Keratinocyte (primary cell): Measurements from ENCODE around the gene DDRGK1.

Experiments used
- CTCF ChIP-seq, 3 experiments: IDR thresholded peaks in 1 of 3; conservative IDR thresholded peaks in 1 of 3; optimal IDR thresholded peaks in 1 of 3; 2 replicates in 2 of 3; 3 replicates in 1 of 3; pipeline versions ENCODE3 to v1.5.1; 2011; ENCODE audit warnings: low read length in 3 of 3, mild to moderate bottlenecking in 3 of 3, moderate library complexity in 2 of 3, control low read depth in 1 of 3, inconsistent platforms in 1 of 3; ENCODE audit not compliant: insufficient read depth in 2 of 3; ENCODE audit errors: extremely low read depth in 1 of 3
- EZH2 ChIP-seq: IDR thresholded peaks from one replicate; pipeline ENCODE4 v1.6.1; 2012; ENCODE audit warnings: inconsistent platforms, mild to moderate bottlenecking, low read length, moderate library complexity

- TF ChIP-seq CTCF (optimal IDR thresholded peaks at IDR 0.05 in 1 of 3, IDR thresholded peaks at IDR 0.05 in 1 of 3, conservative IDR thresholded peaks at IDR 0.05 in 1 of 3; ENCODE audit: extremely low read depth in 1 of 3, insufficient read depth in 2 of 3, low read length in 3 of 3) (no peak), EZH2 (no peak)
Measured at GRCh38 chr20:3237958-3238615, 33.6 kb upstream of the DDRGK1 start.
